ENCODE data around the gene FCRL6.
A peak's percentile ranks its signal among the peaks of the same experiment; 100 is the strongest.

FCRL6 gene

DNA sequence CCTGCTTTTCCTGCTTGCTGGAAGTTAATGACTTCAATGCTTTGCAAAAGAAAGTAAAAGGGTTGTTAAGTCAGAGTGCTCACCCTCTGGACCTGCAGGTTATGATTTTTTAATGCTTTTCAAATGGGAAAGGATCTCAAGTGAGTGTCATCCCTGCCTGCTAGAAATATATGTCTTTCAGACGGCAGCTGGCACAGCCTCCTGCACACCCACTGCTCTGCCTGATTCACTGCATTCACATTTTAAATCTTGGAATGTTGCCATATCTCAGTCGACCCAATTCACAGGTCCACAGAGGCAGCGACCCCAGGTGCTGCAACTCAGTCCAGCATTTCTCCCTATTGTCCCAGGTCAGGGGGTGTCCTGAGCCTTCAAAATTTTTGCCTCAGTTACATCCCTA, 10.7 kb upstream of the FCRL6 start:
- DNase-seq (ENCODE audit: low read depth) = no peak
- no peak overlapping the region for H3K4me3 ChIP-seq (ENCODE audit: control insufficient read depth, low read depth, low read length)
- TF ChIP-seq, protein P1, sequence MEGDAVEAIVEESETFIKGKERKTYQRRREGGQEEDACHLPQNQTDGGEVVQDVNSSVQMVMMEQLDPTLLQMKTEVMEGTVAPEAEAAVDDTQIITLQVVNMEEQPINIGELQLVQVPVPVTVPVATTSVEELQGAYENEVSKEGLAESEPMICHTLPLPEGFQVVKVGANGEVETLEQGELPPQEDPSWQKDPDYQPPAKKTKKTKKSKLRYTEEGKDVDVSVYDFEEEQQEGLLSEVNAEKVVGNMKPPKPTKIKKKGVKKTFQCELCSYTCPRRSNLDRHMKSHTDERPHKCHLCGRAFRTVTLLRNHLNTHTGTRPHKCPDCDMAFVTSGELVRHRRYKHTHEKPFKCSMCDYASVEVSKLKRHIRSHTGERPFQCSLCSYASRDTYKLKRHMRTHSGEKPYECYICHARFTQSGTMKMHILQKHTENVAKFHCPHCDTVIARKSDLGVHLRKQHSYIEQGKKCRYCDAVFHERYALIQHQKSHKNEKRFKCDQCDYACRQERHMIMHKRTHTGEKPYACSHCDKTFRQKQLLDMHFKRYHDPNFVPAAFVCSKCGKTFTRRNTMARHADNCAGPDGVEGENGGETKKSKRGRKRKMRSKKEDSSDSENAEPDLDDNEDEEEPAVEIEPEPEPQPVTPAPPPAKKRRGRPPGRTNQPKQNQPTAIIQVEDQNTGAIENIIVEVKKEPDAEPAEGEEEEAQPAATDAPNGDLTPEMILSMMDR (IDR thresholded peaks at IDR 0.05; ENCODE audit: control insufficient read depth, insufficient read depth, low read depth, low read length, missing control alignments) = no peak

DNA sequence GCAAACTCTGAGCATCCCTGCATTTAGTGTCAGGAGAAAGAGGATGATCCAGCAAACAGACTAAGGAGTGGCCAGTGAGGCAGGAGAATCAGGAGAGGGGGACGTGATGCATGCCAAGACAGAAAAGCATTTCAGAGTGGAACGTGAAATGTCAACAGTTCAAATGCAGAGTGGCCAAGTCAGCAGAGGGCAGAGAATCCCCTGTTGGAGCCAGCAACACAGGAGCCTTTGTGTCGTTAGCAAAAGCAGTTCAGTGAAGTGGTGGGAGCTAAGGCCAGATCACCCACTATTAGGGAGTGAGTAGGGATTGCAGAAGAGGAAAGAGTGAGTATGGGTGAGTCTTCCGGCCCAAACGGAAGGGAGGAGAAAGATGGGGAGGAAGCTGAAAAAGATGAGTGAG, 6.6 kb upstream of the FCRL6 start:
- no peak overlapping the region for H3K4me3 ChIP-seq (ENCODE audit: control insufficient read depth, low read depth, low read length)
- TF ChIP-seq, protein P1 (IDR thresholded peaks at IDR 0.05; ENCODE audit: control insufficient read depth, insufficient read depth, low read depth, low read length, missing control alignments) = no peak
- no peak for DNase-seq (ENCODE audit: low read depth)

DNA sequence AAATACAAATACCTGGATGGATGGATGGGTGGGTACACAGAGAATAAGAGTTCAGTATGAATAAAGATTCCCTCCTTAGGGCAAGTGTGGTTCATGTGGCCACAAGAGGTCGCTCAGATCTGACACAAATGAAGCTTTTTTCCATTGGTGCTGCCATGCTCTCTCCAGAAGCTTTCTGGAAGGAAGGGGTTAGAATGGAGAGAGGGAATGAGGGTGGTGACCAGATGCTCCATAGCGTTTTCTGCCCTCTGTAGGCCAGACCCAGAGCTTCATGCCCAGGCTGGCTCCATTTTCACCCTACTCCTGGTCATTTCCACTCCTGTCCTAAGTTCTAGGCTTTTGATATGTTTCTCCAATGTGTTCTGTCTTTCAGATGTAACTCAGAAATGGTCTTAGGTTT, 3.3 kb upstream of the FCRL6 start:
- TF ChIP-seq, protein P1 (IDR thresholded peaks at IDR 0.05; ENCODE audit: control insufficient read depth, insufficient read depth, low read depth, low read length, missing control alignments) = peak; percentile 73
- DNase-seq (ENCODE audit: low read depth) = peak; percentile 69
- no peak overlapping the region for H3K4me3 ChIP-seq (ENCODE audit: control insufficient read depth, low read depth, low read length)

DNA sequence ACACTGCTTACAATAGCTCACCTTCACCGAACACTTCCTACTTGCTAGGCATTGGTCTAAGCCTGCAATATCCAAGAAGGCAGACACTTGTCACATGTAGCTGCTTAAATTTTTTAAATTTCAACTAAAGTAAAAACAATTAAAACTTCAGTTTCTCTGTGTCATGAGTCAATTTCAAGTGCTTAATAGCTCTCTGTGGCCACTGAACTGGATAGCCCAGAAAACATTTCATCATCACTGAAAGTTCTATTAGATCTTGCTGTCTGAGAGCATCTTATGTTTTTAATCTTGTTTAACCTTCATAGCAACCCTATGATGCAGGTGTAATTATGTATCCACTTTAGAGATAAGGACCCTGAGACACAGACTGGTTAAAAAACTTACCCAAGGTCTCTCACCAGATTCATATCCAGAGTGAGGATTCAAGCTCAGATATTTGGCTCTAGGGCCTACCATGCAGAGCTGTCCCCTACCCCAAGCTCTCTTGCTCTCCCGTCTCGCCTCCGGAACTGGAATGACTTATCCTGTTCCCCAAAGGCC, 2.6 kb upstream of the FCRL6 start:
- TF ChIP-seq, protein P1 (IDR thresholded peaks at IDR 0.05; ENCODE audit: control insufficient read depth, insufficient read depth, low read depth, low read length, missing control alignments) = no peak
- H3K4me3 ChIP-seq (ENCODE audit: control insufficient read depth, low read depth, low read length) = no peak overlapping the region

DNA sequence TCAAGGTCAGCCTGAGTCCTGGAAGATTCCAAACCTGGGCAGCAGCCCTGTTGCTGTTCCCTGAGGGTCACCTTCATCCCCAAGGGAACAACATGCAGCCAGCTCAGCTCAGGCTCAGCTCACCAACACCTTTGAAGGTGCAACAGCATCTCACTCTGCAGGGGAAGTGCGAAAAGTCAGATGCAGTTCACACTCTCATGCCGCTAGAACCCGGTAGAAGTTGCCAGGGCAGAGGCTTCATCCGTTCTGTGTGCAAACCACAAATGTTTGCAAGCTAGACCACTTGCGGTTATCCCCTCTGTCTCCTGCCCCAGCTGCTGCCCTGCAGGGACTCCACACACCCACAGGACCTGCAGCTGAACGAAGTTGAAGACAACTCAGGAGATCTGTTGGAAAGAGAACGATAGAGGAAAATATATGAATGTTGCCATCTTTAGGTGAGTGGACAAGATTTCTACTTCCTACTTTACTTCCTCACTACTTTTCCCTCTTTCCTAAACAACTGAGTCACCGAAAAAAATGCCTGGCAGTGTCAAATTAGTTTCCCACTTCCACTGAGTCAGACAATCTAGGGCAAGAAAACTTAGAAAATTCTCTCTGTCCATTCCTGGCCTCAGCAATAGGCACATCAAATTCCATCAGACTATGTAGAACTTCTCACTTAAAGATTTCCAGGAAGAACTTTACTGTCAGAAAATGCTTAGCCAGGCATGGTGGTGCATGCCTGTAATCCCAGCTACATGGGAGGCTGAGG, 1.8 kb upstream of the FCRL6 start:
- DNase-seq (ENCODE audit: low read depth) = no peak
- TF ChIP-seq, protein P1 (IDR thresholded peaks at IDR 0.05; ENCODE audit: control insufficient read depth, insufficient read depth, low read depth, low read length, missing control alignments) = no peak
- no peak overlapping the region for H3K4me3 ChIP-seq (ENCODE audit: control insufficient read depth, low read depth, low read length)

More for the DNA sequence above, 2.6 kb upstream of the FCRL6 start:
- DNase-seq (ENCODE audit: low read depth) = no peak

DNA sequence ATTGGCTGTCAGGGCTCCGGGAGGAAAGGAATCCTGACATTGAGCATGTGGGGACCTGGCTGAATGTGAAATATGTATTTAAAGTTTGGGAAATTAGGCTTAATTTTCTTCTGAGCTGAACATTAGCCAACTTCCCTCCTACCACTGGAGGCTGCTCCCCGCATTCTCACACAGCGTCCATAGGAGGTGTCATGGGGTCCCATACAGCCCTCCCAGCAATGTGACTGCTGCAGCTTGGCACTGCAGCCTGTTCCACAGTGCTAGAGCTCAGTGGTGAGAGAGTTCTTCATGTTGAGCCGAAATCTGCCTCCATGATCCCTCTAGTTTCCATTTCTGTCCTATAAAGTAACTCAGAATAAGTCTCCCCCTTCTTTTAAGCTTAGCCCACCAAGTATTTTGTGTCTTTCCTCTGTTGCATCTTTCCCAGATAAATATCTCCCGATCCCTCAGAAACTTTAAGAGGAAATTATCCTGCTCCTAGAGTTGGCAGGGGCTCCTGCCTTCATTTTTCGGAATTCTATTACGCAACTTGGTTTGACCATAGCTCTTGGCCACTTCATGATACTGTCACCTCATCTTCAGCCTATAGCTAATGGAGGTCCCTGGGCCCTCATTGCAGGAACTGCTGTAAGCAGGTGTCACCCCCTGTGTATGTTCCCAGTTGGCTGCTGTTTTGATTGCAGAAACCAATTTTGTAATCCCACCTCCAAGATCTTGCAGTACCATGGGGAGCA, 2.0 kb downstream of the FCRL6 start:
- no peak overlapping the region for H3K4me3 ChIP-seq (ENCODE audit: control insufficient read depth, low read depth, low read length)
- TF ChIP-seq, protein P1 (IDR thresholded peaks at IDR 0.05; ENCODE audit: control insufficient read depth, insufficient read depth, low read depth, low read length, missing control alignments) = no peak
- DNase-seq (ENCODE audit: low read depth) = no peak

All from AG09309 (cell line).